HAP-1 (cell line): ENCODE data around the gene AFAP1L1.

Source experiments
- DNase-seq, 2 experiments: peaks; one replicate each; pipeline ENCODE4 v3.0.0-alpha.2; 2016 to 2020; ENCODE audit warnings: low spot score in 2 of 2
- H3K27me3 ChIP-seq: fragments of 250-450 bp; sonication (Bioruptor Pico); 2 replicates; pipeline ENCODE4 v1.5.1; 2020; ENCODE audit warnings: low read depth, mild to moderate bottlenecking, moderate library complexity
- H3K36me3 ChIP-seq: fragments of 250-450 bp; sonication (Bioruptor Pico); replicated peaks from 2 replicates; pipeline ENCODE4 v1.5.1; 2020; ENCODE audit warnings: mild to moderate bottlenecking
- H3K4me1 ChIP-seq: fragments of 250-450 bp; sonication (Bioruptor Pico); 2 replicates; pipeline ENCODE4 v1.5.1; 2020; ENCODE audit warnings: mild to moderate bottlenecking
- H3K4me3 ChIP-seq: fragments of 250-450 bp; sonication (Bioruptor Pico); 2 replicates; pipeline ENCODE4 v1.5.1; 2020; ENCODE audit warnings: mild to moderate bottlenecking, moderate library complexity
- H3K9me3 ChIP-seq: fragments of 250-450 bp; sonication (Bioruptor Pico); 2 replicates; pipeline ENCODE4 v1.5.1; 2020; ENCODE audit warnings: mild to moderate bottlenecking, moderate library complexity
- in situ Hi-C: fragments of 300-500 bp; cut with MboI; formaldehyde crosslinking; loops from 3 replicates; pipeline ENCODE4 v1.14.3; 2020; ENCODE audit warnings: low sequenced_read_pairs, inconsistent platforms, mixed read lengths

AFAP1L1 gene

DNA sequence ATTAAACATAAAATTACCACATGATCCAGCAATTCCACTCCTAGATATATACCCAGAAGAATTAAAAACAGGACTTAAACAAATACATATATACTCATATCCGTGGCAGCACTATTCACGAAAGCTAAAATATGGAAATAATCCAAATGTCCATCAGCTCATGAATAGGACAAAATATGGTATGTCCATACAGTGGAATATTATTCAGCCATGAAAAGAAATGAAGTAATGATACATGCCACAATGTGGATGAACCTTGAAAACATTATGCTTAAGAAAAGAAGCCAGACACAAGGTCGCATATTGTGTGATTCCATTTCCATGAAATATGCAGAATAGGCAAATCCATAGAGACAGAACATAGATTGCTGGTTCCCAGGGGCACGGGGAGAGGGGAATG is 24.8 kb upstream of the AFAP1L1 start:
- no peak for DNase-seq
- Histone ChIP-seq H3K4me3 (no peak overlapping the region), H3K9me3 (no peaks in the 10 kb centered on the region), H3K27me3 (0 out of 2 replicates have a peak, but pooled peaks cover 2% of the 10 kb centered on the region), H3K36me3 (no peaks in the 10 kb centered on the region), H3K4me1 (no peaks in the 10 kb centered on the region)
- in situ Hi-C loops, result no loop called here

DNA sequence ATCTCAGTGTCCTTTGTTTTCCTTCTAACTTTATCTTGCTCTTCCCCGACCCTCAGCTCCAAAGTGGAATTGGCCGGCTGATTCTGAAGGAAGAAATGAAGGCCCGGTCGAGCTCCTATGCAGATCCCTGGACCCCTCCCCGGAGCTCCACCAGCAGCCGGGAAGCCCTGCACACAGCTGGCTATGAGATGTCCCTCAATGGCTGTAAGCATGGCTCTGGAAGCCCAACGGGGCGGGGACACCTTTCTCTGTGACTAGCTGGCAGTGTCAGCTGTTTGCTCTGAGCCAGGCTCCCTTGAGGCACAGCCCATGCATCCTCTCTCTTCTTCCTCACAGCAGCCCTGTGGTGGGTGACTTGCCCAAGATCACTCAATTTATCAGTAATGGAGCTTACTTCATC is 23.9 kb upstream of the AFAP1L1 start:
- Histone ChIP-seq H3K36me3 (no peaks in the 10 kb centered on the region), H3K9me3 (no peaks in the 10 kb centered on the region), H3K4me1 (no peaks in the 10 kb centered on the region), H3K27me3 (0 out of 2 replicates have a peak, but pooled peaks cover 2% of the 10 kb centered on the region), H3K4me3 (no peak overlapping the region)
- in situ Hi-C loops, result no loop called here
- no peak for DNase-seq

GRCh38 chr5:149251546-149251945 is 20.1 kb upstream of the AFAP1L1 start:
- H3K4me3 ChIP-seq, result no peak overlapping the region
- in situ Hi-C loops, result no loop called here
- H3K36me3 ChIP-seq, result no peaks in the 10 kb centered on the region
- H3K9me3 ChIP-seq, result no peaks in the 10 kb centered on the region
- peaks cover 4% of the 10 kb centered on the region; the same call in 1 of the 2 replicates for H3K27me3 ChIP-seq
- DNase-seq, result no peak
- H3K4me1 ChIP-seq, result no peaks in the 10 kb centered on the region

- no peak for DNase-seq
- Histone ChIP-seq H3K36me3 (no peaks in the 10 kb centered on the region), H3K27me3 (peaks cover 3% of the 10 kb centered on the region; the same call in 1 of the 2 replicates), H3K4me1 (no peaks in the 10 kb centered on the region), H3K4me3 (no peak overlapping the region), H3K9me3 (no peaks in the 10 kb centered on the region)
- in situ Hi-C loops, result no loop called here
Observed at GRCh38 chr5:149254506-149254905, 17.2 kb upstream of the AFAP1L1 start.

GRCh38 chr5:149256451-149256850 is 15.2 kb upstream of the AFAP1L1 start:
- Histone ChIP-seq H3K36me3 (no peaks in the 10 kb centered on the region), H3K4me1 (no peaks in the 10 kb centered on the region), H3K27me3 (peaks cover 9% of the 10 kb centered on the region; the same call in 1 of the 2 replicates), H3K4me3 (no peak overlapping the region), H3K9me3 (no peaks in the 10 kb centered on the region)
- DNase-seq, result no peak
- in situ Hi-C loops, result no loop called here

- no peaks in the 10 kb centered on the region for H3K9me3 ChIP-seq
- peaks cover 9% of the 10 kb centered on the region; the same call in 1 of the 2 replicates for H3K27me3 ChIP-seq
- DNase-seq, result no peak
- in situ Hi-C loops, result no loop called here
- H3K4me1 ChIP-seq, result no peaks in the 10 kb centered on the region
- H3K36me3 ChIP-seq, result no peaks in the 10 kb centered on the region
- H3K4me3 ChIP-seq, result no peak overlapping the region
Observed at GRCh38 chr5:149257131-149257530, 14.5 kb upstream of the AFAP1L1 start.

GRCh38 chr5:149257889-149258705 is 13.6 kb upstream of the AFAP1L1 start:
- no peak overlapping the region for H3K4me3 ChIP-seq
- in situ Hi-C loops, result no loop called here
- no peak for DNase-seq

GRCh38 chr5:149260761-149261160 is 10.9 kb upstream of the AFAP1L1 start:
- Histone ChIP-seq H3K9me3 (no peaks in the 10 kb centered on the region), H3K27me3 (peaks cover 12% of the 10 kb centered on the region)
- in situ Hi-C loops, result no loop called here

More at GRCh38 chr5:149257889-149258705, 13.6 kb upstream of the AFAP1L1 start:
- Histone ChIP-seq H3K36me3 (no peaks in the 10 kb centered on the region), H3K9me3 (no peaks in the 10 kb centered on the region), H3K27me3 (peaks cover 9% of the 10 kb centered on the region; the same call in 1 of the 2 replicates), H3K4me1 (no peaks in the 10 kb centered on the region)

DNA sequence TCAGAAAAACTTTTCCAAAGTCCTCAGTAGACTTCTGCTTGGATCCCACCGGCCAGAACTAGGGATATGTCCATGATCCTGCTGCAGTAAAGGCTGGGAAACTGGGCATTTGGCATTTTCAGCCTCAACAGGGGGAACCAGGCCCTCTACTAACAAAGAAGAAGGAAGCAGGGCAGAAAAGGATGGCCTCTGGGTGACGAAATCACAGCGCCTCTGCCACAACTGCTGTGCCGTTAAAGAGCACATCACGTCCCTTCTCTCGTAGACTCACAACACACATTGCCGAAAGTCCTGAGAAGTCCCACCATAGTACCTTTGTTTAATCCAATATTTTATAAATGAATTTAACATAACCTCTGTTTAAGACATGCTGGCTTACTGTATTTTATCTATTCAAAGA is 10.4 kb upstream of the AFAP1L1 start:
- H3K27me3 ChIP-seq, result peaks cover 12% of the 10 kb centered on the region
- H3K4me1 ChIP-seq, result no peaks in the 10 kb centered on the region
- no peak overlapping the region for H3K4me3 ChIP-seq
- in situ Hi-C loops, result no loop called here
- H3K36me3 ChIP-seq, result no peaks in the 10 kb centered on the region
- H3K9me3 ChIP-seq, result no peaks in the 10 kb centered on the region
- no peak for DNase-seq

More at GRCh38 chr5:149260761-149261160, 10.9 kb upstream of the AFAP1L1 start:
- Histone ChIP-seq H3K36me3 (no peaks in the 10 kb centered on the region), H3K4me1 (no peaks in the 10 kb centered on the region), H3K4me3 (no peak overlapping the region)
- no peak for DNase-seq

- DNase-seq, result no peak
- Histone ChIP-seq H3K4me3 (no peak overlapping the region), H3K4me1 (no peaks in the 10 kb centered on the region), H3K27me3 (peaks cover 9% of the 10 kb centered on the region; the same call in 1 of the 2 replicates), H3K9me3 (no peaks in the 10 kb centered on the region), H3K36me3 (no peaks in the 10 kb centered on the region)
- in situ Hi-C loops, result no loop called here
Observed at GRCh38 chr5:149262315-149262714, 9.3 kb upstream of the AFAP1L1 start.

DNA sequence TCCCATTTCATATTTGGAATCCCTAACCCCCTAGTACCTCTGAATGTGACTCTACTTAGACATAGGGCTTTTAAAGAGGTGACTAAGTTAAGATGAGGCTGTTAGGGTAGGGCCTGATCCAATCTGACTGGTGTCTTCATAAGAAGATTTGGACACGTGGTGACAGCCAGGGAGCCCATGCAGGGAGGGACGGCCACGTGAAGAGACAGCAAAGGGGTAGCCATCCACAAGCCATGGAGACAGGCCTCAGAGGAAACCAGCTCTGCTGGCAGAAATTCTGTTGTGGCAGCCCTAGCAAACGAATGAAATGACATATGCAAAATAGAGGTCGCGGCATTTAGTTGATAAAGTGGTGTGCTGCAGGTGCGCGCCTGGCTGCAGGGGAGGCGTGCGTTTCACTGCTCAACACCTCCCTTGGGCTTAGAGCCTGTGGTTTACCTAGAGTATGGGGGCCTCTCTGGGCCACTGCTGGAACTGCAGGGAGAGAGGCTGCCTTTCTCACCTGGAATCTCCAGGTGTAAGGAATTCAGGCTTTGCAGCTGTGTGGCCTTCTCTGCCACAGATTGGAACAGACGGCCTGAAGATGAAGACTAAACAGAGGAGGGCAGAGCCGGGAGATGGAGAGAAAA is 7.1 kb upstream of the AFAP1L1 start:
- Histone ChIP-seq H3K9me3 (peaks cover 6% of the 10 kb centered on the region; the same call in 1 of the 2 replicates), H3K36me3 (no peaks in the 10 kb centered on the region), H3K27me3 (peaks cover 9% of the 10 kb centered on the region; the same call in 1 of the 2 replicates), H3K4me3 (no peak overlapping the region), H3K4me1 (no peaks in the 10 kb centered on the region)
- DNase-seq, result peak in 1 of 2 experiments; percentile 34
- in situ Hi-C loops, result no loop called here

- in situ Hi-C loops, result no loop called here
- Histone ChIP-seq H3K36me3 (no peaks in the 10 kb centered on the region), H3K27me3 (peaks cover 8% of the 10 kb centered on the region; the same call in 1 of the 2 replicates), H3K4me1 (no peaks in the 10 kb centered on the region), H3K4me3 (no peak overlapping the region), H3K9me3 (peaks cover 6% of the 10 kb centered on the region; the same call in 1 of the 2 replicates)
- no peak for DNase-seq
Observed at GRCh38 chr5:149265068-149265465, 6.6 kb upstream of the AFAP1L1 start.

- H3K9me3 ChIP-seq, result peaks cover 6% of the 10 kb centered on the region; the same call in 1 of the 2 replicates
- H3K4me3 ChIP-seq, result no peak overlapping the region
- in situ Hi-C loops, result no loop called here
- H3K4me1 ChIP-seq, result no peaks in the 10 kb centered on the region
- no peaks in the 10 kb centered on the region for H3K36me3 ChIP-seq
- DNase-seq, result peak in 1 of 2 experiments; percentile 10
- H3K27me3 ChIP-seq, result peaks cover 5% of the 10 kb centered on the region; the same call in 1 of the 2 replicates
Observed at GRCh38 chr5:149265597-149265996, 6.1 kb upstream of the AFAP1L1 start.
